Upper lobe of left lung (tissue), 6 donors: ENCODE results near the gene MIGA2. TPM values are rescaled to one million over a fixed set of nuclear protein-coding genes. Genes with fewer than 3 reads are reported as not detected.
"Not testable (repeated sequence)": the region's sequence is repeated elsewhere in the genome, so short reads cannot be mapped to it uniquely, and the experiment has no call there.

Experiments
- ATAC-seq, 2 donors: fragments of 200-7000 bp; cut with Tn5 transposase; one replicate each; pipeline ENCODE4 v1.9.1; 2022; ENCODE audit warnings: mild to moderate bottlenecking in 2 of 2, moderate library complexity in 2 of 2; ENCODE audit not compliant: low FRiP score in 2 of 2
- DNase-seq, 2 donors: peaks; one replicate each; pipeline ENCODE4 v3.0.0-alpha.2; 2019 to 2020
- H3K27ac ChIP-seq, 4 donors: fragments of 200-600 bp; sonication (generic); one replicate each; pipeline ENCODE4 v1.5.1; 2016 to 2019
- H3K27me3 ChIP-seq, 4 donors: fragments of 200-600 bp; sonication (generic); one replicate each; pipeline ENCODE4 v1.5.1; 2017 to 2019
- H3K36me3 ChIP-seq, 4 donors: fragments of 200-600 bp; sonication (generic); one replicate each; pipeline ENCODE4 v1.5.1; 2016 to 2019
- H3K4me1 ChIP-seq, 4 donors: fragments of 200-600 bp; sonication (generic); one replicate each; pipeline ENCODE4 v1.5.1; 2018 to 2019
- H3K4me3 ChIP-seq, 4 donors: fragments of 200-600 bp; sonication (generic); one replicate each; pipeline ENCODE4 v1.5.1; 2017 to 2019; ENCODE audit warnings: mild to moderate bottlenecking in 2 of 4, moderate library complexity in 1 of 4
- H3K9me3 ChIP-seq, 4 donors: fragments of 200-600 bp; sonication (generic); one replicate each; pipeline ENCODE4 v1.5.1; 2018 to 2019
- CTCF ChIP-seq, 6 experiments: fragments of 450-650 bp in 4 of 6; fragments of 200-600 bp in 2 of 6; sonication (generic) in 2 of 6; IDR thresholded peaks; one replicate each; pipeline ENCODE4 v1.5.1; 2016 to 2019; ENCODE audit warnings: antibody characterized with exemption in 6 of 6
- EP300 ChIP-seq, 4 donors: sonication (generic); formaldehyde crosslinking; IDR thresholded peaks; one replicate each; pipeline ENCODE4 v1.5.1; 2017; ENCODE audit warnings: antibody characterized with exemption in 4 of 4, control low read depth in 2 of 4
- POLR2A ChIP-seq, 4 donors: fragments of 450-650 bp; IDR thresholded peaks; one replicate each; pipeline ENCODE4 v1.5.1; 2016 to 2017; ENCODE audit warnings: antibody characterized with exemption in 4 of 4, mild to moderate bottlenecking in 2 of 4
- POLR2AphosphoS5 ChIP-seq, 2 donors: sonication (generic); formaldehyde crosslinking; IDR thresholded peaks; one replicate each; pipeline ENCODE4 v1.5.1; 2017; ENCODE audit warnings: antibody characterized with exemption in 2 of 2
- WGBS, 2 donors: methylation state at CpG; one replicate each; pipeline ENCODE4 v1.1.5; 2017 to 2018; 5-methylcytosine and 5-hydroxymethylcytosine counted together
- total RNA-seq, 6 donors: library from RNA; depleted of rRNA in 4 of 6; stranded (reverse); fragments of >200 nt in 4 of 6; gene quantifications; one replicate each; pipeline versions ENCODE4 v1.1.0 to v1.2.1, GENCODE V29; 2016 to 2021
- donor health status: DM: no; HTN: no; CAD: no; lungs with moderate emphysema.
- donor health status: DM: no; HTN: yes; CAD: no; lungs with severe emphysema.

Gene MIGA2
- total RNA-seq, 6 donors from 2014 or later, result 18.6 to 95.3 (median 28.6) TPM

GRCh38 chr9:129002992-129003391, 33.4 kb upstream of the MIGA2 start:
- Histone ChIP-seq H3K4me1 (peaks cover 0 to 9% (median 5%) of the 10 kb centered on the region in 4 donors), H3K27ac (no peak overlapping the region), H3K4me3 (no peak overlapping the region), H3K9me3 (no peaks in the 10 kb centered on the region), H3K27me3 (no peaks in the 10 kb centered on the region), H3K36me3 (peaks cover 36 to 98% (median 88%) of the 10 kb centered on the region in 4 donors)
- TF ChIP-seq POLR2AphosphoS5 (IDR thresholded peaks at IDR 0.05) (no peak), EP300 (IDR thresholded peaks at IDR 0.05) (no peak)
- 97 to 100% methylated on average over 4 to 9 of the region's 9 CpGs for WGBS, 2 donors
- DNase-seq (no peak), ATAC-seq (no peak)

- not testable (repeated sequence) for H3K27ac ChIP-seq, H3K27me3 ChIP-seq, DNase-seq, H3K4me1 ChIP-seq, ATAC-seq, H3K9me3 ChIP-seq, H3K4me3 ChIP-seq
- WGBS, 2 donors, result 89 to 98% methylated on average over 6 of the region's 6 CpGs
- H3K36me3 ChIP-seq, result peaks cover 29 to 98% (median 87%) of the 10 kb centered on the region in 4 donors
Observed at GRCh38 chr9:129004173-129004572, 32.3 kb upstream of the MIGA2 start.

GRCh38 chr9:129005336-129005997, 31.0 kb upstream of the MIGA2 start:
- Histone ChIP-seq H3K4me1 (peaks cover 0 to 9% (median 5%) of the 10 kb centered on the region in 4 donors), H3K4me3 (no peak overlapping the region), H3K27me3 (no peaks in the 10 kb centered on the region), H3K36me3 (peaks cover 20 to 98% (median 83%) of the 10 kb centered on the region in 4 donors), H3K27ac (no peak overlapping the region), H3K9me3 (no peaks in the 10 kb centered on the region)
- ATAC-seq, result no peak
- DNase-seq, result no peak
- TF ChIP-seq EP300 (IDR thresholded peaks at IDR 0.05) (no peak), POLR2AphosphoS5 (IDR thresholded peaks at IDR 0.05) (no peak), POLR2A (IDR thresholded peaks at IDR 0.05) (no peak), CTCF (IDR thresholded peaks at IDR 0.05) (no peak)
- WGBS, 2 donors, result 76 to 77% methylated on average over 9 of the region's 10 CpGs

- TF ChIP-seq EP300 (IDR thresholded peaks at IDR 0.05) (no peak), POLR2AphosphoS5 (IDR thresholded peaks at IDR 0.05) (no peak), CTCF (IDR thresholded peaks at IDR 0.05) (peak; percentile 33 to 78 (median 60)), POLR2A (IDR thresholded peaks at IDR 0.05) (no peak)
- H3K27ac ChIP-seq, result no peak overlapping the region
- no peaks in the 10 kb centered on the region for H3K9me3 ChIP-seq
- ATAC-seq, result peak; percentile 60 to 87
- H3K36me3 ChIP-seq, result peaks cover 18 to 96% (median 77%) of the 10 kb centered on the region in 4 donors
- peaks cover 0 to 9% (median 5%) of the 10 kb centered on the region in 4 donors for H3K4me1 ChIP-seq
- no peaks in the 10 kb centered on the region for H3K27me3 ChIP-seq
- 61% methylated on average over 13 to 21 of the region's 21 CpGs for WGBS, 2 donors
- DNase-seq, result peak; percentile 60 to 63
- H3K4me3 ChIP-seq, result no peak overlapping the region
Observed at GRCh38 chr9:129006328-129007034, 29.9 kb upstream of the MIGA2 start.

- peaks cover 17 to 96% (median 73%) of the 10 kb centered on the region in 4 donors for H3K36me3 ChIP-seq
- H3K27me3 ChIP-seq, result no peaks in the 10 kb centered on the region
- no peak overlapping the region for H3K4me3 ChIP-seq
- no peak for ATAC-seq
- 71 to 92% methylated on average over 10 to 14 of the region's 14 CpGs for WGBS, 2 donors
- TF ChIP-seq CTCF (IDR thresholded peaks at IDR 0.05) (peak in 2 of 6 experiments; percentile 3 to 11), POLR2A (IDR thresholded peaks at IDR 0.05) (no peak)
- peaks cover 0 to 9% (median 5%) of the 10 kb centered on the region in 4 donors for H3K4me1 ChIP-seq
- H3K9me3 ChIP-seq, result no peaks in the 10 kb centered on the region
- H3K27ac ChIP-seq, result no peak overlapping the region
- DNase-seq, result no peak
Observed at GRCh38 chr9:129007035-129007765, 29.2 kb upstream of the MIGA2 start.
